Spleen (tissue), 11 donors: ENCODE measurements around the gene CIC. TPM values are rescaled to one million over a fixed set of nuclear protein-coding genes. Genes with fewer than 3 reads are reported as not detected.

Experiments used
- DNase-seq: peaks from one replicate; pipeline ENCODE4 v3.0.0-alpha.2; 2020
- H3K27ac ChIP-seq, 8 donors: fragments of 200-600 bp; sonication (generic) in 7 of 8; 1 replicate in 4 of 8; 2 replicates in 4 of 8; pipeline versions ENCODE4 v1.5.0 to v1.8.0; 2016 to 2021; ENCODE audit warnings: inconsistent platforms in 4 of 8, mild to moderate bottlenecking in 4 of 8, moderate library complexity in 1 of 8
- H3K27me3 ChIP-seq, 7 donors: fragments of 200-600 bp; sonication (generic) in 6 of 7; replicated peaks in 1 of 7; 1 replicate in 4 of 7; 2 replicates in 3 of 7; pipeline versions ENCODE4 v1.5.0 to v1.8.0; 2016 to 2021; ENCODE audit warnings: inconsistent platforms in 3 of 7, mild to moderate bottlenecking in 1 of 7
- H3K36me3 ChIP-seq, 6 donors: fragments of 200-600 bp; sonication (generic) in 5 of 6; 1 replicate in 4 of 6; 2 replicates in 2 of 6; pipeline versions ENCODE4 v1.5.0 to v1.8.0; 2016 to 2021; ENCODE audit warnings: inconsistent platforms in 2 of 6
- H3K4me1 ChIP-seq, 6 donors: fragments of 200-600 bp; sonication (generic) in 5 of 6; 1 replicate in 3 of 6; 2 replicates in 3 of 6; pipeline versions ENCODE4 v1.5.0 to v1.8.0; 2016 to 2021; ENCODE audit warnings: inconsistent platforms in 3 of 6
- H3K4me3 ChIP-seq, 8 donors: fragments of 200-600 bp; sonication (generic) in 7 of 8; 1 replicate in 4 of 8; 2 replicates in 4 of 8; pipeline versions ENCODE4 v1.5.0 to v1.8.0; 2016 to 2021; ENCODE audit warnings: inconsistent platforms in 4 of 8, mild to moderate bottlenecking in 4 of 8, moderate library complexity in 2 of 8
- H3K9me3 ChIP-seq, 8 donors: fragments of 200-600 bp; sonication (generic) in 7 of 8; 1 replicate in 4 of 8; 2 replicates in 4 of 8; pipeline versions ENCODE4 v1.5.0 to v1.8.0; 2016 to 2021; ENCODE audit warnings: inconsistent platforms in 4 of 8
- POLR2A ChIP-seq, 3 donors: fragments of 450-650 bp; IDR thresholded peaks; one replicate each; pipeline ENCODE4 v1.5.1; 2017; ENCODE audit warnings: antibody characterized with exemption in 3 of 3, mild to moderate bottlenecking in 1 of 3
- POLR2AphosphoS5 ChIP-seq, 3 donors: sonication (generic); formaldehyde crosslinking; IDR thresholded peaks; one replicate each; pipeline ENCODE4 v1.5.1; 2017; ENCODE audit warnings: antibody characterized with exemption in 3 of 3
- WGBS, 5 donors: extraction: QIAGEN DNeasy Blood & Tissue Kit in 3 of 5; methylation state at CpG; one replicate each; pipeline versions ENCODE4 v1.1.5 to v1.1.7; 2013 to 2018; 5-methylcytosine and 5-hydroxymethylcytosine counted together
- intact Hi-C: fragments of 100-400 bp; cut with DNase I; formaldehyde crosslinking; loops from one replicate; pipeline ENCODE4 v1.15.0; 2023; ENCODE audit warnings: low total_unique reads
- polyA plus RNA-seq, 3 donors: library from polyadenylated mRNA; stranded (reverse); fragments of 200-250 nt; gene quantifications; one replicate each; pipeline ENCODE4 v1.2.1, GENCODE V29; 2013
- total RNA-seq, 7 donors: library from RNA; depleted of rRNA in 3 of 7; stranded (reverse); fragments of >200 nt in 3 of 7; fragmentation: NEBNext Ultra II Directional in 4 of 7; extraction: Animal tissue kit (Norgen Biotek cat#: 25700) in 4 of 7; gene quantifications; one replicate each; pipeline versions ENCODE4 v1.1.0 to v1.2.1, GENCODE V29; 2016 to 2021
- TF ChIP-seq, protein P1 (sequence below), 11 experiments: fragments of 200-600 bp in 7 of 11; fragments of 450-650 bp in 4 of 11; sonication (generic) in 4 of 11; IDR thresholded peaks in 8 of 11; conservative IDR thresholded peaks in 3 of 11; 1 replicate in 7 of 11; 2 replicates in 4 of 11; pipeline versions ENCODE4 v1.4.0 to v1.8.0; 2016 to 2021; ENCODE audit warnings: antibody characterized with exemption in 11 of 11, inconsistent platforms in 4 of 11, mild to moderate bottlenecking in 1 of 11
- donor health status: healthy with polysubstance abuse.
- donor health status: DM: no; HTN: no; CAD: no; lungs with moderate emphysema.
- donor health status: DM: no; HTN: no; CAD: no.
- donor health status: Bipolar disorder and iron deficiency.
- donor health status: healthy.
- donor health status: DM: no; HTN: no; CAD: no.
- donor health status: DM: yes; HTN: yes; CAD: no.

CIC gene
- total and polyA plus RNA-seq, 10 donors, result 12.5 to 100 (median 69.8) TPM

- Histone ChIP-seq H3K27me3 (no peaks in the 10 kb centered on the region), H3K4me1 (peaks cover 0 to 36% (median 0%) of the 10 kb centered on the region in 6 donors), H3K36me3 (peaks cover 4 to 100% (median 96%) of the 10 kb centered on the region in 6 donors), H3K4me3 (no peak overlapping the region), H3K27ac (peak overlapping the region in 2 of 8 donors; percentile 22 to 53), H3K9me3 (no peaks in the 10 kb centered on the region)
- TF ChIP-seq, protein P1, sequence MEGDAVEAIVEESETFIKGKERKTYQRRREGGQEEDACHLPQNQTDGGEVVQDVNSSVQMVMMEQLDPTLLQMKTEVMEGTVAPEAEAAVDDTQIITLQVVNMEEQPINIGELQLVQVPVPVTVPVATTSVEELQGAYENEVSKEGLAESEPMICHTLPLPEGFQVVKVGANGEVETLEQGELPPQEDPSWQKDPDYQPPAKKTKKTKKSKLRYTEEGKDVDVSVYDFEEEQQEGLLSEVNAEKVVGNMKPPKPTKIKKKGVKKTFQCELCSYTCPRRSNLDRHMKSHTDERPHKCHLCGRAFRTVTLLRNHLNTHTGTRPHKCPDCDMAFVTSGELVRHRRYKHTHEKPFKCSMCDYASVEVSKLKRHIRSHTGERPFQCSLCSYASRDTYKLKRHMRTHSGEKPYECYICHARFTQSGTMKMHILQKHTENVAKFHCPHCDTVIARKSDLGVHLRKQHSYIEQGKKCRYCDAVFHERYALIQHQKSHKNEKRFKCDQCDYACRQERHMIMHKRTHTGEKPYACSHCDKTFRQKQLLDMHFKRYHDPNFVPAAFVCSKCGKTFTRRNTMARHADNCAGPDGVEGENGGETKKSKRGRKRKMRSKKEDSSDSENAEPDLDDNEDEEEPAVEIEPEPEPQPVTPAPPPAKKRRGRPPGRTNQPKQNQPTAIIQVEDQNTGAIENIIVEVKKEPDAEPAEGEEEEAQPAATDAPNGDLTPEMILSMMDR (IDR thresholded peaks at IDR 0.05 in 8 of 11, conservative IDR thresholded peaks at IDR 0.05 in 3 of 11), result no peak
- no peak for TF ChIP-seq POLR2AphosphoS5 (IDR thresholded peaks at IDR 0.05)
- no peak for TF ChIP-seq POLR2A (IDR thresholded peaks at IDR 0.05)
- intact Hi-C loops, result no loop called here
- no peak for DNase-seq
- WGBS, 5 donors, result 68 to 85% (median 77%) methylated on average over 3 to 4 of the region's 4 CpGs
Observed at GRCh38 chr19:42229301-42229854, 39.7 kb upstream of the CIC start.

DNA sequence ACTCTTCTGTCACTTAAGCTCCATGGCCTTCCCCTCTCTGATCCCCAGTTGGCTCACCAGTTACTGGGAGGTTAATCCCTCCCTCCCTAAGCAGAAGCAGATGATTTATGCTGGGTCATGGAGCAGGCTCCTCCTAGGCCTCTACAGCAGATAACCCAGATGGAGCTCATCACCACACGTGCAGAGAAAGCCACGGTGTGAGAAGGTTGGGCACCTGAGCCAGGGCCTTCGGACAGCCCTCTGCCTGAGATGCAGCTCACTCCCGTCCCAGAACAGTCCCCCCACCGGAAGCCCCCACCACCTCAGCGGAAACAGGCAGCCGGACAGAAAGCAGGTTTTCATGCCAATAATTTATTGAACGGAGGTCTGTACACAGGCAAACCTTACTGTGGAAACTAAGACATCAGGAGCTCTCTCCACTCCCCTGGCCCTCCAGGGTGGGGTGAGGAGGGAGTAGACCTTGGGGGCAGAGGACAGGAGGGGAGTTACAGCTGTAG is 39.1 kb upstream of the CIC start:
- Histone ChIP-seq H3K27me3 (no peaks in the 10 kb centered on the region), H3K4me1 (peaks cover 0 to 36% (median 0%) of the 10 kb centered on the region in 6 donors), H3K36me3 (peaks cover 4 to 100% (median 96%) of the 10 kb centered on the region in 6 donors), H3K27ac (peak overlapping the region in 2 of 8 donors; percentile 22 to 53), H3K4me3 (no peak overlapping the region), H3K9me3 (no peaks in the 10 kb centered on the region)
- no peak for DNase-seq
- TF ChIP-seq, protein P1 (IDR thresholded peaks at IDR 0.05 in 8 of 11, conservative IDR thresholded peaks at IDR 0.05 in 3 of 11), result no peak
- TF ChIP-seq POLR2AphosphoS5 (IDR thresholded peaks at IDR 0.05) (peak in 1 of 3 donors; percentile 12), POLR2A (IDR thresholded peaks at IDR 0.05) (no peak)
- 60 to 78% (median 61%) methylated on average over 8 of the region's 8 CpGs for WGBS, 5 donors
- intact Hi-C loops, result no loop called here

- Histone ChIP-seq H3K4me3 (no peak overlapping the region), H3K4me1 (peaks cover 0 to 36% (median 3%) of the 10 kb centered on the region in 6 donors), H3K9me3 (no peaks in the 10 kb centered on the region), H3K36me3 (peaks cover 4 to 100% (median 96%) of the 10 kb centered on the region in 6 donors), H3K27me3 (no peaks in the 10 kb centered on the region), H3K27ac (peak overlapping the region in 2 of 8 donors; percentile 11 to 22)
- no peak for DNase-seq
- intact Hi-C loops, result no loop called here
- WGBS, 5 donors, result 78 to 94% (median 91%) methylated on average over 4 of the region's 4 CpGs
- TF ChIP-seq POLR2A (IDR thresholded peaks at IDR 0.05), result no peak
- TF ChIP-seq, protein P1 (IDR thresholded peaks at IDR 0.05 in 8 of 11, conservative IDR thresholded peaks at IDR 0.05 in 3 of 11), result no peak
- no peak for TF ChIP-seq POLR2AphosphoS5 (IDR thresholded peaks at IDR 0.05)
Observed at GRCh38 chr19:42230571-42230970, 38.5 kb upstream of the CIC start.

- no peaks in the 10 kb centered on the region for H3K27me3 ChIP-seq
- DNase-seq, result no peak
- peak in 1 of 3 donors; percentile 19 for TF ChIP-seq POLR2AphosphoS5 (IDR thresholded peaks at IDR 0.05)
- TF ChIP-seq, protein P1 (IDR thresholded peaks at IDR 0.05 in 8 of 11, conservative IDR thresholded peaks at IDR 0.05 in 3 of 11), result no peak
- intact Hi-C loops, result no loop called here
- H3K36me3 ChIP-seq, result peaks cover 4 to 100% (median 94%) of the 10 kb centered on the region in 6 donors
- no peaks in the 10 kb centered on the region for H3K9me3 ChIP-seq
- H3K27ac ChIP-seq, result peak overlapping the region in 1 of 8 donors; percentile 7
- no peak overlapping the region for H3K4me3 ChIP-seq
- peaks cover 0 to 28% (median 4%) of the 10 kb centered on the region in 6 donors for H3K4me1 ChIP-seq
- WGBS, 5 donors, result 90 to 96% (median 94%) methylated on average over 10 of the region's 10 CpGs
Observed at GRCh38 chr19:42232435-42232834, 36.6 kb upstream of the CIC start.
